B cell (primary cell): ENCODE data around the gene XPO5. TPM values are rescaled to one million over a fixed set of nuclear protein-coding genes. Genes with fewer than 3 reads are reported as not detected.

Experiments used
- ATAC-seq: fragments of 200-7000 bp; cut with Tn5 transposase; one replicate; pipeline ENCODE4 v1.10.0; 2021; ENCODE audit warnings: low read depth, mild to moderate bottlenecking, moderate number of reproducible peaks, moderate library complexity
- CTCF ChIA-PET: fragments of 350-600 bp; sonication (Branson Sonifier 250); formaldehyde crosslinking; loops from one replicate; lab custom pipeline; 2021; ENCODE audit warnings: antibody characterized with exemption, inconsistent platforms; lab: Charles Lee
- POLR2A ChIA-PET: fragments of 350-600 bp; sonication (Branson Sonifier 250); formaldehyde crosslinking; loops from one replicate; lab custom pipeline; 2021; ENCODE audit warnings: antibody characterized with exemption; lab: Charles Lee
- DNase-seq: peaks from one replicate; pipeline ENCODE4 v3.0.0; 2013
- H2AFZ ChIP-seq: 2 replicates; pipeline ENCODE4 v1.6.1; 2012; ENCODE audit warnings: mild to moderate bottlenecking, low read depth, low read length; ENCODE audit not compliant: insufficient read depth, poor library complexity, severe bottlenecking
- H3K27ac ChIP-seq, 2 donors: 1 replicate in 1 of 2; 2 replicates in 1 of 2; pipeline ENCODE4 v1.5.1; 2012 to 2013; ENCODE audit warnings: low read length in 2 of 2, mild to moderate bottlenecking in 2 of 2, moderate library complexity in 1 of 2
- H3K27me3 ChIP-seq, 4 experiments: fragments of 200-600 bp in 1 of 4; sonication (generic) in 1 of 4; replicated peaks in 1 of 4; 1 replicate in 2 of 4; 2 replicates in 2 of 4; pipeline versions ENCODE4 v1.6.1 to v1.7.0; 2013 to 2016; ENCODE audit warnings: low read length in 3 of 4, mild to moderate bottlenecking in 2 of 4, mixed read lengths in 1 of 4, moderate library complexity in 1 of 4; ENCODE audit not compliant: insufficient read depth in 4 of 4, control insufficient read depth in 3 of 4; ENCODE audit errors: control extremely low read depth in 1 of 4
- H3K36me3 ChIP-seq, 2 experiments: replicated peaks in 1 of 2; 1 replicate in 1 of 2; 2 replicates in 1 of 2; pipeline versions ENCODE4 v1.6.1 to v1.7.1; 2013; ENCODE audit warnings: low read length in 1 of 2; ENCODE audit not compliant: insufficient read depth in 2 of 2, control insufficient read depth in 1 of 2; ENCODE audit errors: control extremely low read depth in 1 of 2, extremely low read depth in 1 of 2
- H3K4me1 ChIP-seq, 2 donors: fragments of 200-600 bp in 1 of 2; sonication (generic) in 1 of 2; 1 replicate in 1 of 2; 2 replicates in 1 of 2; pipeline versions ENCODE4 v1.5.1 to v1.6.1; 2013 to 2017; ENCODE audit warnings: low read length in 2 of 2; ENCODE audit not compliant: control insufficient read depth in 2 of 2, insufficient read depth in 2 of 2
- H3K4me2 ChIP-seq: replicated peaks from 2 replicates; pipeline ENCODE3; 2012; ENCODE audit warnings: mild to moderate bottlenecking, low read depth, low read length; ENCODE audit not compliant: poor library complexity, severe bottlenecking
- H3K4me3 ChIP-seq, 5 experiments: fragments of 200-600 bp in 1 of 5; sonication (generic) in 1 of 5; 1 replicate in 3 of 5; 2 replicates in 2 of 5; pipeline versions ENCODE4 v1.5.1 to v1.7.0; 2011 to 2016; ENCODE audit warnings: low read length in 4 of 5, mild to moderate bottlenecking in 4 of 5, low read depth in 2 of 5, control low read depth in 1 of 5, moderate library complexity in 1 of 5; ENCODE audit not compliant: insufficient read depth in 1 of 5; ENCODE audit errors: control extremely low read depth in 1 of 5, extremely low read depth in 1 of 5
- H3K79me2 ChIP-seq: fragments of 200-600 bp; sonication (generic); one replicate; pipeline ENCODE4 v1.6.0; 2016; ENCODE audit warnings: low read length; ENCODE audit not compliant: control insufficient read depth, insufficient read depth
- H3K9ac ChIP-seq: fragments of 200-600 bp; sonication (generic); 2 replicates; pipeline ENCODE4 v1.6.1; 2017; ENCODE audit warnings: mild to moderate bottlenecking, low read length, moderate library complexity
- H3K9me3 ChIP-seq, 3 donors: one replicate each; pipeline versions ENCODE4 v1.6.1 to v1.7.1; 2013; ENCODE audit warnings: low read length in 2 of 3; ENCODE audit not compliant: control insufficient read depth in 2 of 3, insufficient read depth in 1 of 3; ENCODE audit errors: control extremely low read depth in 1 of 3
- H4K20me1 ChIP-seq: 2 replicates; pipeline ENCODE4 v1.6.0; 2012; ENCODE audit warnings: mild to moderate bottlenecking, low read length; ENCODE audit not compliant: insufficient read depth, control insufficient read depth, poor library complexity, severe bottlenecking
- H3K27ac Mint-ChIP-seq: one replicate; pipeline ENCODE4 v1.8.0; 2021; ENCODE audit warnings: mixed read lengths
- H3K27me3 Mint-ChIP-seq: one replicate; pipeline ENCODE4 v1.8.0; 2021; ENCODE audit warnings: mixed read lengths
- H3K4me1 Mint-ChIP-seq: one replicate; pipeline ENCODE4 v1.8.0; 2021; ENCODE audit warnings: mixed read lengths
- H3K4me3 Mint-ChIP-seq: one replicate; pipeline ENCODE4 v1.8.0; 2021; ENCODE audit warnings: mixed read lengths
- H3K9me3 Mint-ChIP-seq: one replicate; pipeline ENCODE4 v1.8.0; 2022; ENCODE audit warnings: mixed read lengths; ENCODE audit not compliant: insufficient read depth
- CTCF ChIP-seq: fragments of 200-600 bp; IDR thresholded peaks from one replicate; pipeline ENCODE4 v1.8.0; 2022; ENCODE audit warnings: antibody characterized with exemption, mild to moderate bottlenecking
- EZH2 ChIP-seq: IDR thresholded peaks from 2 replicates; pipeline ENCODE4 v1.6.1; 2012; ENCODE audit warnings: borderline replicate concordance, low read depth, mild to moderate bottlenecking, moderate library complexity, low read length; ENCODE audit not compliant: insufficient read depth, poor library complexity, severe bottlenecking
- WGBS: methylation state at CpG from one replicate; pipeline ENCODE4 v1.1.5; 2013; ENCODE audit warnings: missing lambda C conversion rate; ENCODE audit not compliant: insufficient coverage; 5-methylcytosine and 5-hydroxymethylcytosine counted together
- intact Hi-C: fragments of 100-400 bp; cut with micrococcal nuclease; formaldehyde crosslinking; loops from one replicate; pipeline ENCODE4 v1.10.0; 2022
- polyA plus RNA-seq: library from polyadenylated mRNA; depleted of rRNA; stranded (reverse); fragments of >200 nt; gene quantifications from 2 replicates; pipeline ENCODE4 v1.2.3, GENCODE V29; 2012
- total RNA-seq, 2 donors: library from RNA; stranded (reverse); fragments of 120-200 nt in 1 of 2; gene quantifications; 1 replicate in 1 of 2; 2 replicates in 1 of 2; pipeline versions ENCODE4 v1.2.3 to v1.2.4, GENCODE V29; 2013 to 2022

Gene XPO5
- total and polyA plus RNA-seq, 2 donors (not counting 1 experiment from before 2014, with no cell fraction given), result 14.4 to 45.7 TPM

- no peak for ATAC-seq
- no peaks in the 10 kb centered on the region for H3K9me3 ChIP-seq
- ChIA-PET CTCF (no interaction called here), POLR2A (no interaction called here)
- H3K4me1 ChIP-seq, result peaks cover 10 to 11% of the 10 kb centered on the region in 2 donors
- H3K9me3 Mint-ChIP-seq, result no peaks in the 10 kb centered on the region
- H3K4me1 Mint-ChIP-seq, result peaks cover 10% of the 10 kb centered on the region
- no peak overlapping the region for H3K4me3 ChIP-seq
- H2AFZ ChIP-seq, result no peak overlapping the region
- H3K27ac Mint-ChIP-seq, result no peak overlapping the region
- peaks cover 7% of the 10 kb centered on the region for H4K20me1 ChIP-seq
- H3K27ac ChIP-seq, result no peak overlapping the region
- WGBS, result no CpG with 5 or more reads among the region's 2 CpGs
- DNase-seq, result no peak
- H3K36me3 ChIP-seq, result peaks cover 19 to 69% of the 10 kb centered on the region in 2 experiments
- intact Hi-C loops, result no loop called here
- no peak overlapping the region for H3K4me2 ChIP-seq
- no peaks in the 10 kb centered on the region for H3K79me2 ChIP-seq
- H3K4me3 Mint-ChIP-seq, result no peak overlapping the region
- H3K9ac ChIP-seq, result no peak overlapping the region
- TF ChIP-seq CTCF (no peak), EZH2 (no peak)
- H3K27me3 Mint-ChIP-seq, result no peaks in the 10 kb centered on the region
- no peaks in the 10 kb centered on the region for H3K27me3 ChIP-seq
Measured at GRCh38 chr6:43604174-43604573, 28.3 kb upstream of the XPO5 start.

- no peak for ATAC-seq
- no peak overlapping the region for H3K4me3 ChIP-seq
- no peak overlapping the region for H3K27ac ChIP-seq
- ChIA-PET CTCF (no interaction called here), POLR2A (no interaction called here)
- H3K27me3 ChIP-seq, result no peaks in the 10 kb centered on the region
- TF ChIP-seq EZH2 (no peak), CTCF (no peak)
- 100% methylated on average over 1 of the region's 2 CpGs for WGBS
- H3K9ac ChIP-seq, result no peak overlapping the region
- H3K9me3 ChIP-seq, result no peaks in the 10 kb centered on the region
- H3K4me1 ChIP-seq, result no peaks in the 10 kb centered on the region
- peaks cover 21 to 60% of the 10 kb centered on the region in 2 experiments for H3K36me3 ChIP-seq
- no peak overlapping the region for H3K4me2 ChIP-seq
- Mint-ChIP-seq H3K27me3 (no peaks in the 10 kb centered on the region), H3K9me3 (no peaks in the 10 kb centered on the region), H3K4me3 (no peak overlapping the region), H3K4me1 (no peaks in the 10 kb centered on the region), H3K27ac (no peak overlapping the region)
- peaks cover 13% of the 10 kb centered on the region for H3K79me2 ChIP-seq
- intact Hi-C loops, result no loop called here
- DNase-seq, result no peak
- H4K20me1 ChIP-seq, result no peaks in the 10 kb centered on the region
- H2AFZ ChIP-seq, result no peak overlapping the region
Measured at GRCh38 chr6:43600595-43600994, 24.8 kb upstream of the XPO5 start.
